Stimulated activated CD4-positive, alpha-beta T cell treated with anti-CD3 and anti-CD28 coated beads, TNF-alpha, amount 100 ng/mL, for 48 hours (primary cell): ENCODE data around the gene CENPT.

Experiments used
- DNase-seq, 3 donors: peaks; one replicate each; pipeline ENCODE4 v3.0.0-alpha.2; 2020; ENCODE audit warnings: low read depth in 3 of 3

Gene CENPT

GRCh38 chr16:67847064-67847861 is at the start of gene CENPT:
TSS of gene CENPT (minus strand) at chr16:67847693. CDS start at chr16:67833859, 13,834 bp downstream.
- peak in 2 of 3 donors; percentile 29 to 50 for DNase-seq

- DNase-seq, result no peak
These were observed 49.7 kb upstream of the CENPT start for GRCh38 chr16:67897231-67897630.

GRCh38 chr16:67893743-67894399 is 46.4 kb upstream of the CENPT start:
- no peak for DNase-seq

GRCh38 chr16:67892899-67893742 is 45.6 kb upstream of the CENPT start, which contains the start of gene PSKH1:
TSS of gene PSKH1 (plus strand) at chr16:67893254. CDS start at chr16:67908750, 15,496 bp downstream.
- DNase-seq, result peak; percentile 92 to 95 (median 92)

- no peak for DNase-seq
These were observed 44.9 kb upstream of the CENPT start for GRCh38 chr16:67892375-67892774.

GRCh38 chr16:67888331-67888730 is 40.8 kb upstream of the CENPT start:
- no peak for DNase-seq

GRCh38 chr16:67886387-67886786 is 38.9 kb upstream of the CENPT start:
- DNase-seq, result no peak

- no peak for DNase-seq
These were observed 38.5 kb upstream of the CENPT start for GRCh38 chr16:67885976-67886375.

GRCh38 chr16:67885545-67885944 is 38.1 kb upstream of the CENPT start:
- no peak for DNase-seq

GRCh38 chr16:67884684-67885083 is 37.2 kb upstream of the CENPT start, which contains the start of gene NRN1L:
TSS of gene NRN1L (plus strand) at chr16:67884885. CDS start at chr16:67884904, 19 bp downstream.
- DNase-seq, result no peak

- peak; percentile 41 to 72 (median 56) for DNase-seq
These were observed 36.4 kb upstream of the CENPT start for GRCh38 chr16:67883872-67884261.

GRCh38 chr16:67883146-67883871 is 35.8 kb upstream of the CENPT start:
- no peak for DNase-seq

GRCh38 chr16:67882374-67883145 is 35.1 kb upstream of the CENPT start:
- no peak for DNase-seq

GRCh38 chr16:67881621-67882161 is 34.2 kb upstream of the CENPT start:
- DNase-seq, result no peak

GRCh38 chr16:67880584-67880983 is 33.1 kb upstream of the CENPT start:
- DNase-seq, result no peak

GRCh38 chr16:67879936-67880335 is 32.4 kb upstream of the CENPT start:
- DNase-seq, result no peak

GRCh38 chr16:67879462-67879861 is 32.0 kb upstream of the CENPT start:
- DNase-seq, result no peak

GRCh38 chr16:67878846-67879245 is 31.4 kb upstream of the CENPT start:
- DNase-seq, result no peak

- no peak for DNase-seq
These were observed 30.7 kb upstream of the CENPT start for GRCh38 chr16:67878232-67878631.

- no peak for DNase-seq
These were observed 29.6 kb upstream of the CENPT start for GRCh38 chr16:67877064-67877463.
